OCI-LY1 (cell line): ENCODE measurements around the gene PDE5A.

Experiments used
- H2AFZ ChIP-seq: fragments of 200-600 bp; sonication (generic), shearing (Covaris generic); 2 replicates; pipeline ENCODE4 v1.6.0; 2014; ENCODE audit warnings: antibody characterized with exemption, mild to moderate bottlenecking, low read length
- H3F3A ChIP-seq: fragments of 200-600 bp; sonication (generic), shearing (Covaris generic); 2 replicates; pipeline ENCODE4 v1.6.0; 2014; ENCODE audit warnings: mild to moderate bottlenecking, antibody characterized with exemption, low read length, moderate library complexity; ENCODE audit not compliant: insufficient read depth
- H3K27ac ChIP-seq: fragments of 200-600 bp; sonication (generic); 2 replicates; pipeline ENCODE4 v1.5.1; 2014; ENCODE audit warnings: low read length, mixed run types, mild to moderate bottlenecking, low read depth; ENCODE audit not compliant: poor library complexity, severe bottlenecking
- H3K27me3 ChIP-seq: fragments of 200-600 bp; sonication (generic); 2 replicates; pipeline ENCODE4 v1.6.0; 2014; ENCODE audit warnings: antibody characterized with exemption, mild to moderate bottlenecking, low read length, moderate library complexity; ENCODE audit not compliant: insufficient read depth
- H3K36me3 ChIP-seq: fragments of 200-600 bp; sonication (generic); 2 replicates; pipeline ENCODE4 v1.6.1; 2014; ENCODE audit warnings: mild to moderate bottlenecking, antibody characterized with exemption, low read length, moderate library complexity, mixed read lengths; ENCODE audit not compliant: insufficient read depth
- H3K4me1 ChIP-seq: fragments of 200-600 bp; sonication (generic); 2 replicates; pipeline ENCODE4 v1.5.1; 2014; ENCODE audit warnings: mild to moderate bottlenecking, low read length, moderate library complexity; ENCODE audit not compliant: insufficient read depth, severe bottlenecking
- H3K4me2 ChIP-seq: fragments of 200-600 bp; sonication (generic), shearing (Covaris generic); 2 replicates; pipeline ENCODE4 v1.6.1; 2014; ENCODE audit warnings: low read length
- H3K4me3 ChIP-seq: fragments of 200-600 bp; sonication (generic); 2 replicates; pipeline ENCODE4 v1.5.1; 2014; ENCODE audit warnings: low read length, low read depth, mild to moderate bottlenecking, mixed read lengths; ENCODE audit not compliant: poor library complexity, severe bottlenecking
- H3K79me2 ChIP-seq: fragments of 200-600 bp; shearing (Covaris generic); 2 replicates; pipeline ENCODE4 v1.6.1; 2016; ENCODE audit warnings: mixed run types, low read length, mixed read lengths; ENCODE audit not compliant: insufficient read depth
- H3K9ac ChIP-seq: fragments of 200-600 bp; sonication (generic), shearing (Covaris generic); 2 replicates; pipeline ENCODE4 v1.6.1; 2014; ENCODE audit warnings: mild to moderate bottlenecking, low read length, mixed read lengths
- H3K9me2 ChIP-seq: fragments of 200-600 bp; sonication (generic), shearing (Covaris generic); 2 replicates; pipeline ENCODE4 v1.6.1; 2014; ENCODE audit warnings: low read depth, mild to moderate bottlenecking, low read length, mixed read lengths
- H3K9me3 ChIP-seq: fragments of 200-600 bp; shearing (Covaris generic); 2 replicates; pipeline ENCODE4 v1.6.1; 2014; ENCODE audit warnings: low read length, mixed read lengths
- H4K20me1 ChIP-seq: fragments of 200-600 bp; sonication (generic), shearing (Covaris generic); 2 replicates; pipeline ENCODE4 v1.6.0; 2016; ENCODE audit warnings: mild to moderate bottlenecking, low read length; ENCODE audit not compliant: insufficient read depth
- EZH2 ChIP-seq: fragments of 200-600 bp; sonication (generic), shearing (Covaris generic); IDR thresholded peaks from 2 replicates; pipeline ENCODE4 v1.8.0; 2017; ENCODE audit warnings: borderline replicate concordance, mixed run types, mild to moderate bottlenecking, antibody characterized with exemption, low read length, moderate library complexity, mixed read lengths
- TF ChIP-seq, protein P1 (sequence below): fragments of 200-600 bp; sonication (generic), shearing (Covaris generic); IDR thresholded peaks from 2 replicates; pipeline ENCODE4 v1.5.1; 2017; ENCODE audit warnings: mild to moderate bottlenecking, antibody characterized with exemption, low read length, moderate library complexity, mixed read lengths

Gene PDE5A

GRCh38 chr4:119628281-119629141 lies at the start of gene PDE5A:
PDE5A (minus strand) TSS chr4:119628804; CDS start chr4:119628671, 133 bp downstream.
- Histone ChIP-seq H2AFZ (peak within 1 kb of the TSS; percentile 86), H4K20me1 (no peaks in the 10 kb centered on the region), H3K9me2 (no peaks in the 10 kb centered on the region), H3K27ac (no peak within 1 kb of the TSS), H3K27me3 (no peaks in the 10 kb centered on the region), H3K9ac (peak within 1 kb of the TSS; percentile 54; the same call in 1 of the 2 replicates), H3F3A (no peaks in the 10 kb centered on the region), H3K36me3 (no peaks in the 10 kb centered on the region), H3K4me1 (peaks cover 26% of the 10 kb centered on the region), H3K4me2 (peak within 1 kb of the TSS; percentile 94), H3K9me3 (no peaks in the 10 kb centered on the region), H3K79me2 (no peaks in the 10 kb centered on the region), H3K4me3 (peak within 1 kb of the TSS; percentile 61)
- TF ChIP-seq EZH2: no peak
- TF ChIP-seq, protein P1, sequence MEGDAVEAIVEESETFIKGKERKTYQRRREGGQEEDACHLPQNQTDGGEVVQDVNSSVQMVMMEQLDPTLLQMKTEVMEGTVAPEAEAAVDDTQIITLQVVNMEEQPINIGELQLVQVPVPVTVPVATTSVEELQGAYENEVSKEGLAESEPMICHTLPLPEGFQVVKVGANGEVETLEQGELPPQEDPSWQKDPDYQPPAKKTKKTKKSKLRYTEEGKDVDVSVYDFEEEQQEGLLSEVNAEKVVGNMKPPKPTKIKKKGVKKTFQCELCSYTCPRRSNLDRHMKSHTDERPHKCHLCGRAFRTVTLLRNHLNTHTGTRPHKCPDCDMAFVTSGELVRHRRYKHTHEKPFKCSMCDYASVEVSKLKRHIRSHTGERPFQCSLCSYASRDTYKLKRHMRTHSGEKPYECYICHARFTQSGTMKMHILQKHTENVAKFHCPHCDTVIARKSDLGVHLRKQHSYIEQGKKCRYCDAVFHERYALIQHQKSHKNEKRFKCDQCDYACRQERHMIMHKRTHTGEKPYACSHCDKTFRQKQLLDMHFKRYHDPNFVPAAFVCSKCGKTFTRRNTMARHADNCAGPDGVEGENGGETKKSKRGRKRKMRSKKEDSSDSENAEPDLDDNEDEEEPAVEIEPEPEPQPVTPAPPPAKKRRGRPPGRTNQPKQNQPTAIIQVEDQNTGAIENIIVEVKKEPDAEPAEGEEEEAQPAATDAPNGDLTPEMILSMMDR: peak; percentile 70

- H3K27me3 ChIP-seq: no peaks in the 10 kb centered on the region
- no peaks in the 10 kb centered on the region for H3F3A ChIP-seq
- H3K9me3 ChIP-seq: no peaks in the 10 kb centered on the region
- H3K4me2 ChIP-seq: no peak overlapping the region
- H4K20me1 ChIP-seq: no peaks in the 10 kb centered on the region
- H3K27ac ChIP-seq: no peak overlapping the region
- H3K36me3 ChIP-seq: no peaks in the 10 kb centered on the region
- no peak overlapping the region for H3K9ac ChIP-seq
- no peak overlapping the region for H3K4me3 ChIP-seq
- H2AFZ ChIP-seq: no peak overlapping the region
- H3K9me2 ChIP-seq: no peaks in the 10 kb centered on the region
- H3K4me1 ChIP-seq: no peaks in the 10 kb centered on the region
- H3K79me2 ChIP-seq: no peaks in the 10 kb centered on the region
- no peak for TF ChIP-seq EZH2
- TF ChIP-seq, protein P1: no peak
Observed at GRCh38 chr4:119676101-119676500, 47.5 kb upstream of the PDE5A start.

- no peak overlapping the region for H3K27ac ChIP-seq
- no peaks in the 10 kb centered on the region for H3K27me3 ChIP-seq
- no peaks in the 10 kb centered on the region for H4K20me1 ChIP-seq
- no peak for TF ChIP-seq EZH2
- TF ChIP-seq, protein P1: no peak
- H2AFZ ChIP-seq: no peak overlapping the region
- H3K9ac ChIP-seq: no peak overlapping the region
- no peaks in the 10 kb centered on the region for H3K4me1 ChIP-seq
- no peaks in the 10 kb centered on the region for H3F3A ChIP-seq
- no peak overlapping the region for H3K4me2 ChIP-seq
- H3K79me2 ChIP-seq: no peaks in the 10 kb centered on the region
- H3K36me3 ChIP-seq: no peaks in the 10 kb centered on the region
- H3K4me3 ChIP-seq: no peak overlapping the region
- no peaks in the 10 kb centered on the region for H3K9me3 ChIP-seq
- no peaks in the 10 kb centered on the region for H3K9me2 ChIP-seq
Observed at GRCh38 chr4:119675391-119675790, 46.8 kb upstream of the PDE5A start.
